Measurements from ENCODE around the gene CDRT15. TPM values are rescaled to one million over a fixed set of nuclear protein-coding genes. Genes with fewer than 3 reads are reported as not detected.

Gene CDRT15
- total RNA-seq, 1 experiment from 2014 or later, result not detected

DNA sequence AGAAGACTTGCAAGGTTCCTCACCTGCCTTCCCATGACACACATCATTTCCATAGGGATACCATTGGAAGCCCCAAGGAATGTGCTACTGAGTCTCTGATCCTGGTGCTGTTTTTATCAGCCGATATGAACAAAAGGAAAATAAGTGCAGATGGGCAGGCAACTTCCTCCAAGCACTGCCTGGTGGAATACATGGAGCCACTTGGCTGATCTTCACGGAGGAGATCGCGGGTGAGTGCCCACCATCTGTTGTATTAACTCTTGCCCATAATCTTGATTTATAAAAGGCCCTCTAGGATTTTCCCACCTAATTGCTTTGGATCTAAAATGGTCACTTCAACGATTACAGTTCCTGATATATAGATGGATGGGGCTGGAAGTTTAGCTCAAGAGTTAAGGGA, 24.7 kb upstream of the CDRT15 start:
- Histone ChIP-seq H2AFZ (ENCODE audit: low read length) (no peak overlapping the region), H3K27me3 (ENCODE audit: insufficient read depth, low read length) (no peaks in the 10 kb centered on the region), H3K14ac (ENCODE audit: insufficient read depth, low read length) (no peak overlapping the region), H2BK5ac (ENCODE audit: insufficient read length, low read length) (no peak overlapping the region), H2BK12ac (ENCODE audit: insufficient read length, low read depth, low read length) (no peak overlapping the region), H3T11ph (ENCODE audit: low read length) (no peak overlapping the region), H3K18ac (ENCODE audit: insufficient read length, low read depth, low read length) (no peak overlapping the region), H2BK15ac (ENCODE audit: low read depth, low read length) (no peak overlapping the region), H3K4ac (ENCODE audit: low read depth, low read length) (no peak overlapping the region), H3K27ac (ENCODE audit: insufficient read length, low read depth, low read length) (no peak overlapping the region), H4K20me1 (ENCODE audit: control insufficient read depth, insufficient read depth, insufficient read length) (no peaks in the 10 kb centered on the region), H3K23ac (ENCODE audit: insufficient read length, low read depth, low read length) (no peak overlapping the region), H2BK20ac (ENCODE audit: low read depth, low read length, poor library complexity, severe bottlenecking) (no peak overlapping the region), H4K91ac (ENCODE audit: insufficient read length, low read depth, low read length) (no peak overlapping the region), H3K23me2 (ENCODE audit: insufficient read length, low read depth, low read length, poor library complexity, severe bottlenecking) (no peaks in the 10 kb centered on the region), H3K9me3 (ENCODE audit: control insufficient read depth, low read depth, low read length) (no peaks in the 10 kb centered on the region), H4K8ac (replicated peaks; ENCODE audit: insufficient read length, low read depth, low read length) (no peak overlapping the region), H3K9ac (ENCODE audit: extremely low read depth, insufficient read length, low read length) (no peak overlapping the region), H3K79me2 (ENCODE audit: insufficient read depth, low read length) (no peaks in the 10 kb centered on the region), H2BK120ac (ENCODE audit: low read depth, low read length, poor library complexity, severe bottlenecking) (no peak overlapping the region), H3K4me1 (ENCODE audit: insufficient read depth, low read length) (no peaks in the 10 kb centered on the region), H3K4me2 (ENCODE audit: insufficient read depth, insufficient read length, low read length) (no peak overlapping the region), H3K56ac (ENCODE audit: insufficient read length, low read depth, low read length) (no peak overlapping the region), H3K79me1 (ENCODE audit: insufficient read depth, low read depth, low read length, poor library complexity, severe bottlenecking) (no peaks in the 10 kb centered on the region), H4K5ac (ENCODE audit: insufficient read length, low read depth, low read length) (no peak overlapping the region), H2AK5ac (ENCODE audit: insufficient read length, low read length) (no peak overlapping the region)
- Mint-ChIP-seq H3K9me3 (peaks cover 0 to 5% of the 10 kb centered on the region in 2 experiments; a peak in 3 of 5 replicates), H3K4me1 (no peaks in the 10 kb centered on the region), H3K36me3 (ENCODE audit: insufficient read depth in 1 of 3, low read depth in 3 of 3) (no peaks in the 10 kb centered on the region; a peak in 2 of 7 replicates), H3K27me3 (ENCODE audit: low read depth) (peaks cover 2% of the 10 kb centered on the region; the same call in 1 of the 2 replicates), H3K4me3 (no peak overlapping the region), H3K27ac (no peak overlapping the region)
- no peak for DNase-seq
- TF ChIP-seq, protein P1, sequence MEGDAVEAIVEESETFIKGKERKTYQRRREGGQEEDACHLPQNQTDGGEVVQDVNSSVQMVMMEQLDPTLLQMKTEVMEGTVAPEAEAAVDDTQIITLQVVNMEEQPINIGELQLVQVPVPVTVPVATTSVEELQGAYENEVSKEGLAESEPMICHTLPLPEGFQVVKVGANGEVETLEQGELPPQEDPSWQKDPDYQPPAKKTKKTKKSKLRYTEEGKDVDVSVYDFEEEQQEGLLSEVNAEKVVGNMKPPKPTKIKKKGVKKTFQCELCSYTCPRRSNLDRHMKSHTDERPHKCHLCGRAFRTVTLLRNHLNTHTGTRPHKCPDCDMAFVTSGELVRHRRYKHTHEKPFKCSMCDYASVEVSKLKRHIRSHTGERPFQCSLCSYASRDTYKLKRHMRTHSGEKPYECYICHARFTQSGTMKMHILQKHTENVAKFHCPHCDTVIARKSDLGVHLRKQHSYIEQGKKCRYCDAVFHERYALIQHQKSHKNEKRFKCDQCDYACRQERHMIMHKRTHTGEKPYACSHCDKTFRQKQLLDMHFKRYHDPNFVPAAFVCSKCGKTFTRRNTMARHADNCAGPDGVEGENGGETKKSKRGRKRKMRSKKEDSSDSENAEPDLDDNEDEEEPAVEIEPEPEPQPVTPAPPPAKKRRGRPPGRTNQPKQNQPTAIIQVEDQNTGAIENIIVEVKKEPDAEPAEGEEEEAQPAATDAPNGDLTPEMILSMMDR (conservative IDR thresholded peaks at IDR 0.05), result no peak
- WGBS (ENCODE audit: extremely low coverage, insufficient read length, low lambda C conversion rate), result no CpG with 5 or more reads among the region's 5 CpGs

Data from H9 (cell line).